Ecto neural progenitor cell (in vitro differentiated cells): ENCODE measurements around the gene EFHC2.
A peak's percentile ranks its signal among the peaks of the same experiment; 100 is the strongest.
"Not testable (repeated sequence)": the region's sequence is repeated elsewhere in the genome, so short reads cannot be mapped to it uniquely, and the experiment has no call there.

ENCODE experiments used
- DNase-seq: peaks from one replicate; pipeline ENCODE4 v3.0.0-alpha.2; 2018; ENCODE audit warnings: low spot score

Gene EFHC2

GRCh38 chrX:44291468-44292092, 51.9 kb downstream of the EFHC2 start:
- DNase-seq: no peak

GRCh38 chrX:44290718-44291117, 52.8 kb downstream of the EFHC2 start:
- DNase-seq: no peak

- no peak for DNase-seq
These were observed 60.7 kb downstream of the EFHC2 start for GRCh38 chrX:44282753-44283152.

- DNase-seq: no peak
These were observed 63.4 kb downstream of the EFHC2 start for GRCh38 chrX:44280116-44280515.

- no peak for DNase-seq
These were observed 69.4 kb downstream of the EFHC2 start for GRCh38 chrX:44274096-44274495.

GRCh38 chrX:44267861-44268260, 75.6 kb downstream of the EFHC2 start:
- DNase-seq: no peak

- DNase-seq: no peak
These were observed 76.4 kb downstream of the EFHC2 start for GRCh38 chrX:44267116-44267515.

GRCh38 chrX:44265559-44265958, 77.9 kb downstream of the EFHC2 start:
- DNase-seq: no peak

GRCh38 chrX:44264936-44265335, 78.5 kb downstream of the EFHC2 start:
- DNase-seq: no peak

- no peak for DNase-seq
These were observed 82.2 kb downstream of the EFHC2 start for GRCh38 chrX:44261286-44261685.

- DNase-seq: no peak
These were observed 82.9 kb downstream of the EFHC2 start for GRCh38 chrX:44260609-44261008.

- DNase-seq: not testable (repeated sequence)
These were observed 87.7 kb downstream of the EFHC2 start for GRCh38 chrX:44255742-44256141.

GRCh38 chrX:44253575-44253942, 89.9 kb downstream of the EFHC2 start:
- no peak for DNase-seq

- DNase-seq: peak; percentile 50
These were observed 90.5 kb downstream of the EFHC2 start for GRCh38 chrX:44252688-44253574.

GRCh38 chrX:44247468-44247867, 96.0 kb downstream of the EFHC2 start:
- no peak for DNase-seq

GRCh38 chrX:44246826-44247225, 96.6 kb downstream of the EFHC2 start:
- no peak for DNase-seq

GRCh38 chrX:44245733-44246132, 97.7 kb downstream of the EFHC2 start:
- DNase-seq: no peak

- no peak for DNase-seq
These were observed 99.5 kb downstream of the EFHC2 start for GRCh38 chrX:44244008-44244407.

GRCh38 chrX:44241546-44241945, 101.9 kb downstream of the EFHC2 start:
- no peak for DNase-seq

GRCh38 chrX:44240036-44240435, 103.4 kb downstream of the EFHC2 start:
- no peak for DNase-seq

- no peak for DNase-seq
These were observed 104.4 kb downstream of the EFHC2 start for GRCh38 chrX:44239036-44239435.

- no peak for DNase-seq
These were observed 107.9 kb downstream of the EFHC2 start for GRCh38 chrX:44235534-44235933.

GRCh38 chrX:44234541-44234940, 108.9 kb downstream of the EFHC2 start:
- no peak for DNase-seq

GRCh38 chrX:44234116-44234515, 109.4 kb downstream of the EFHC2 start:
- no peak for DNase-seq
